NCI-H2196 (cell line): ENCODE measurements around the gene TMA7B.

ENCODE experiments used
- DNase-seq: peaks from one replicate; lab custom pipeline; 2025; ENCODE audit not compliant: unreplicated experiment; lab: John Stamatoyannopoulos, UW

Gene TMA7B

DNA sequence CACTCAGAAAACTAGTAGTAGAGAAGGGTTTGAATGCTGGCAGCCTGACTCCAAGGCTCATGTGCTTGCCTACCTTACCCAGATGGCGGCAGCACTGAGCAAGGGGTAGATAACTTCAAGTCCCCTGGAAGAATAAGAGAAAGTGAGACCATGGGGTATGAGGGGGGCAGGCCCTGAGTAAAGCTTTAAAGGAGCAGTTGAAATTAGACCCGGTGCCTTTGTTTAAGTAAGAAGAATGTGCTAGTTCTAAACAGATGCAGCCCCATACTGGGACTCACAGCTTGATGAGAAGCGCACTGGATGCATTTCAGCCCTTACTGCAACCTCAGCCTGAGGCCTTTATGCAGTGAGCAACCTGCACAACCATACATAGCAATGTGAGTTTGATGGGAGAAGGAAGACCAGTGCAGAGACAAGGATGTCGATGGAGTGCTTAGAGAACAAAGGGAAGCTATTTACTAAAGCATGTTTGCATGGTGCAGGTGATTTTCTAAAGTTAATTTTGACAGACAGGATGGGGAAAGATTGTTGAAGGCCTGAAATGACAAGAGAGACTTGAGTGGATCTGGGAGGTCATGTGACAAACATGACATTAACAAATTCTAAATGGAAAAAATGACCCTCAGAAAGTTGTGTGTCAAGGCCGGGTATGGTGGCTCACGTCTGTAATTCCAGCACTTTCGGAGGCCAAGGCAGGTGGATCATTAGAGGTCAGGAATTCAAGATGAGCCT is 27.1 kb upstream of the TMA7B start:
- DNase-seq, result peak; percentile 33

DNA sequence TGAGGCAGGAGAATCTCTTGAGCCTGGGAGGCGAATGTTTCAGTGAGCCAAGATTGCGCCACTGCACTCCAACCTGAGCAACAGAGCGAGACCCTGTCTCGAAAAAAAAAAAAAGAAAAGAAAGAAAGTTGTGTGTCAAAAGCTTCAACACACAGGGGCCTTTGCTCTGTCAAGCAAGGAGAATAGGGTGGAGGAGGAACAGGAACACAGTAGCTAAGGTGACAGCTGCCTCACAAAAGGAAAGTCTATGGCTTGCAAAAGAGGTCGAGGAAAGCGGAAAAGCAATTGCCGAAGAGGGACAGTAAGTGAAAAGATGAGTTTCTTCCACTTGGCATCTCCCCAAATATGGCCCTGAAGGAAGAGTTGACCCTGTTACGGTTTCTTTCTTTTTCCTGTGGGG is 26.5 kb upstream of the TMA7B start:
- no peak for DNase-seq

GRCh38 chr22:39935116-39935515 is 25.1 kb upstream of the TMA7B start:
- DNase-seq, result no peak

DNA sequence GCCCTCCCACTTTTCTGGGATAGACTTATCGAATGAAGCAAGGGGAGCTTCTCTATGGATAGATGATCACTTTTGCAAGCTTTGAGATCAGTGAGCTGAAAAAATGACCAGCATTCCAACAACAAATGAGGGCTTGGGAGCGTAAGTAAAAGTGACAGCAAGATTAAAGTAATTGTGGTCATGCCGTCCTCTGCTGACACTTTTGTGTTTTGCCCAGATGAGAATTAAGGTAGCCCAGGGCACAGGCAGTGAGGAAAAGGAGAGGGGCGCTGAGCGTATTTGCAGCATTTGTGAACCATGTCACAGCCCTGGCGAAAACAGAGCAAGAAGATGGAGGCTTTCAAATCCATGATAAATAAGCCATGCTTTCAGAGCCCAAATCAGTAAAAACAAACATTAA is 24.6 kb upstream of the TMA7B start:
- DNase-seq, result no peak

DNA sequence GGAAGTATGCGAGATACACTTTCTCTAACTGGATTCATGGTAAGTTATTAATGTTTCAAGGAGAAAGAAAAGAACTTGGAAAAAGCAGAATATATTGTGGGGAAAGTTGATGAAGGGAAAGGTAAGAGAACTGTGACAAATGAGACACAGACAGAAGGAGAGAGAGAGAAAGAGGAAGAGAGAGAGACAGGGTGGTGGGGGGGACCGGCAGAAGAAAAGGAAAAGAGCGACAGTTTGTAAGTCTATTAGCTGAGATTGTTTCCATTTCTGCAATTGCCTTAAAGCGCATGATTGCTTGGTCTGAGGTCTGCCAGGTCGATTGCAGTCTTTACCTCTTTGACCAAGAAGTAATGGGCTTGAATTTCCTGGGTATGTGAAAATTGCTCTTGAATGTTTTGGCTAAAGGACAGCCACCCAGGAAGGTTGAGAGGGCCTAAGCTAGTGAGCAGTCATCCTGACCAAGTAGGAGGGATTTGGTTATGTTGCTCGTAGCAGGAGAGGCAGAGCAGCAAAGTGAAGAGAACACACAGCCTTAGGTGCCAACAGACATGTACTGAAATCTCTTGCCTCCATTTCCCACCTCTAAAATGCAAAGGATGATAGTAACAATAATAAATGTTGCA is 23.6 kb upstream of the TMA7B start:
- no peak for DNase-seq

DNA sequence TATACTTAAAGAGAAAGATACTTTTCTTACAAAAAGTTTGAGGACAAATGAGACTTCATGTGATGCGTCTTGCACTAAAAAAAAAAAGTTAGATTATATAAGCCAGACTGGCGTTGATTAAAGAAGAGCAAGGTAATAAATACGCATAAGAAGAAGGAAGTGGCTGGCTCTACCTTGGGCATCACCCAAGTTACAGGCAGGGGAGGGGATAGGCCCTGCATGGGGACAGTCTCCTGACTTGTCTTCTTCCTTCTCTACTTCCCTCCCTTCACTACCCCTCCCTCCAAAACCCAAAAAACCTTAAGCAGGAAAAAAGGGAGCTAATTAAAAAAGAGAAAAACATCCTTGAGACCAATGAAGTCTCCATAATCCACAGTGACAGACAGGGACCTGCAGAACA is 22.3 kb upstream of the TMA7B start:
- DNase-seq, result no peak

DNA sequence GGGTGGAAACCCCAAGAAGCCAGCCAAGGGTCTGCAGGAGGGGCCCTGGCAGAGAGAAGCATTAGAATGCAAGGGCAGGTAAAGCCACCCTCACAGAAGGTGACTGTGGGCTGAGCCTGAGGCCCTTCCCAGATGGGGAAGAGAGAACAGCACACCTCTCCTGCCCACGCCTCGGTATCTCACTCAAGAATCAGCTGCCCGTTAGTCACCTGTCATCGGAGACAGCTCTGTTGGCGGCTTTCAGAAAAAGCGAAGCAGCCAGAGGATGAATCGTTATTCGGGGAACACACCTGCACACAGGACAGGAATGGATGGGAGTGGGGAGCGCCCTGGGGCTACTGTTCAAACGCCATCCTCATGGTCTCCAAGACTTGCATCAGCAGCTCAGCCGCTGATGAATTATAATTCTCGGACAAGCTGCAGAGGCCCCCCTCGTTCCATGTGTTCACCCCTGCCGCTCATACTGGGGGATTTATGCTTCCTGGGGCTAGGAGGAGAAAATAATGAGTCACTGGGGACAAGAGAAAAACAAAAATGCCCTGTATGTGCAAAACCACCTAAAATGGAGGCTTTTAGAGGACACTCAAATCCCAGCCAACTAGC is 21.6 kb upstream of the TMA7B start:
- no peak for DNase-seq

- DNase-seq, result no peak
These were observed 20.4 kb upstream of the TMA7B start for GRCh38 chr22:39939830-39940229.

- DNase-seq, result no peak
These were observed 19.4 kb upstream of the TMA7B start for GRCh38 chr22:39940757-39941305.

GRCh38 chr22:39941601-39942000 is 18.6 kb upstream of the TMA7B start:
- peak; percentile 20 for DNase-seq

DNA sequence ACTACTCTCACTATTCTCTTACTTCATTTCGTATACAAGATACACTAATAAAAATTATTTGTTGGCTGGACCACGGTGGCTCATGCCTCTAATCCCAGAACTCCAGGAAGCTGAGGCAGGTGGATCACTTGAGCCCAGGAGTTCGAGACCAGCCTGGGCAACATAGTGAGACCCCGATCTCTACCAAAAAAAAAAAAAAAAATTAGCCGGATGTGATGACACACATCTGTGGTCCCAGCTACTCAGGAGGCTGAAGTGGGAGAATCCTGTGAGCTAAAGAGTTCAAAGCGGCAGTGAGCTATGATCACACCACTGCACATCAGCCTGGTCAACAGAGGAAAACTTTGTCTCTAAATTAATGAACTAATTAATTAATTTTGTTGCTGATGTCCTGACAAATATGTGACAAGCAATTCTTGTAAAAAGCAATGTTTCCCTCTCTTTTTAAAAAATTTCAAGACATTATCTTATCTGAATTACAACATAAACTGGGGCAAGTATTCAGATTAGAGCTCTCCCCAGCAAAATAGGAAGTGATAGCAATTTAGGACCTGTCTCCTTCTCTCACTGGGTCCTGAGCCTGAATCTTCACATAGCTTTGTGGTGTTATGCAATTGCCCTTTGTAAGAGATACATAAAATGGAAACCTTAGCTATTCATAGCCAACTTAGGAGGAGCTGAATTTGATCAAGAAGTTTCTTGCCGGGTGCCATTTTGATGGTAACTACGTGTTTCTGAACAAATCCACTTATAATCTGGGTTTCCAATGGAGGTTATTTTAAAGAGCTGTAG is 17.6 kb upstream of the TMA7B start:
- no peak for DNase-seq

DNA sequence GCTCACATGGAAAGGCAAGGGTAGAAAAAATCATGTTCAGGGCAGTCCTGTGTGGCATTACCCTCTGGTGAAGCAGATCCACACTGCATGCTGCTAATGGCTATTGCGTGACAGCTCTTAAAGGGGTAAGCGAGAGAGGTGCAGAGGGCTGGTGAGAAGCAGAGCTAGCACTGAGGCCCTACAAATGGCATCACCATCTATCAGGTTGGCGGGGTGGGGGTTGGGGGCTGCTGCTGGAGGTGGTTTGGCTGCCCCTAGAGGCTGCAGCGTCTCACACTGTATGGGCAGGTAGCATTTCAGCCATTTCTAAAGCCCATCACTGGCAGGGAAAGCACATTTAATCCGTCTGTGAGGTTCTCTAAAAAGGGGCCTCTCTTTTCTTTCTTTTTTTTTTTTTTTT is 16.9 kb upstream of the TMA7B start:
- no peak for DNase-seq

DNA sequence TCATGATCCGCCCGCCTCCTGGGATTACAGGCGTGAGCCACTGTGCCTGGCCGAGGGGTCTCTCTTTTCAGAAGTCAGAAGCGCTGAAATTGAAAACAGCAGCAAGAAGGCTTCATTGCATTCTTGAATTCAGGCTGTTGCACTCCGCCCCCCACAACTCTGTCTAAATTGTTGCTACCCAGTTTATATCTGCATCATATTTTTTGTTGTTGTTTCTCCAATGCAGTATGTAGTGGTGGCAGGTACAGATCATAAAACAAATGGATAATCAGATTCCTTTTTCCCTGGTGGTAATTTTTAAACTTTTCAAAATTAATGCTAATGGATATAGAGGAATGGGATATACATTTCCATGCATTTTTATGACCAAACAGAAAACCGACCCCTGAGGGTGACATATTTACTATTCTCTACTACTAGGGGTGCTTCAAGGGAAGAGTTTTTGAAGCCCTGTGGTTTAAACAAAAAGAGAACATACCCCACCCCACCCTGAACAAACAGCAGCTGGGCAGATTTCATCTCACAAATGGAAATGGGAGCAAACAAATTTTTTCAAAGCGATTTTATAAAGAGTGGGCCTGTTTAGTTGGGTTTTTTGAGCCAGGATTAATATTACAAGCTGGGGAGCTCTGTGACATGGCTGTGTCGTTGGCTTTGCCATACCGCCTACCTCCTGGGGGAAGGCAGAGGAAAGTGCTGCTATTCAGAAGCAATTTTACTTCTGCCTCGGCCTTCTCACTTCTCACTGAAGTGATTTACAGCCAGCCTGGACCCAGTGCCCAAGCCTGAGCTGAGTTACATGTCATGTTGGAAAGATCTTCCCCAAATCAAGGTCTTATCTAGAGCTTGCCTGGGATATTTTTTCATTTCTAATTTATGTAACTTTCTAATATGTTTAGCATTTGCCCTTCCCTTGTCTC is 16.0 kb upstream of the TMA7B start:
- DNase-seq, result no peak

DNA sequence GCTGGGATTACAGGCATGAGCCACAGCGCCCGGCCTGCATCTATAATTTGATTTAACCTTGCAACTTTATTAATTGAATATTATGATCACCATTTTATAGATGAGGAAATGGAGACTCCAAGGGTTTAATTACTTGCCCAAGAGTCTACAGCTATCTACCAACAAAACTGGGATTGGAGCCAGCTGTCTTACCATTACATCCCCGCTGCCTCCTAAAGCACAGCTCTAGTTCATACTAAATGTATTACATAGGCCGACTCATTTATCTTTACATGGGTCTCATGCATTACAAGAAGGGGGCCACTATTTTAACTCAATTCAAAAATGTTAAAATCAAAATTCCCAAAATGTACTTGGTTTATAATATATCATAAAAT is 14.1 kb upstream of the TMA7B start:
- DNase-seq, result peak; percentile 33

GRCh38 chr22:39946503-39947219 is 13.5 kb upstream of the TMA7B start:
- DNase-seq, result peak; percentile 93

- peak; percentile 86 for DNase-seq
These were observed 12.7 kb upstream of the TMA7B start for GRCh38 chr22:39947220-39948216.

GRCh38 chr22:39949964-39950737 is 10.0 kb upstream of the TMA7B start:
- no peak for DNase-seq
